Vagina (tissue), 2 donors: ENCODE measurements around the gene FGF19. TPM values are rescaled to one million over a fixed set of nuclear protein-coding genes. Genes with fewer than 3 reads are reported as not detected.

Experiments
- DNase-seq, 2 donors: peaks; one replicate each; pipeline ENCODE4 v3.0.0-alpha.2; 2017; ENCODE audit errors: extremely low spot score in 2 of 2
- H3K27ac ChIP-seq: fragments of 200-600 bp; sonication (generic); one replicate; pipeline ENCODE4 v1.5.1; 2019
- H3K27me3 ChIP-seq: fragments of 200-600 bp; sonication (generic); one replicate; pipeline ENCODE4 v1.5.1; 2019
- H3K36me3 ChIP-seq, 2 donors: fragments of 200-600 bp; sonication (generic); one replicate each; pipeline ENCODE4 v1.5.1; 2017 to 2019
- H3K4me1 ChIP-seq: fragments of 200-600 bp; sonication (generic); one replicate; pipeline ENCODE4 v1.5.1; 2019
- H3K4me3 ChIP-seq, 2 donors: fragments of 200-600 bp; sonication (generic); 1 replicate in 1 of 2; 2 replicates in 1 of 2; pipeline ENCODE4 v1.5.1; 2016 to 2019
- H3K9me3 ChIP-seq: fragments of 200-600 bp; sonication (generic); one replicate; pipeline ENCODE4 v1.5.1; 2019
- POLR2A ChIP-seq, 2 donors: fragments of 450-650 bp; IDR thresholded peaks; one replicate each; pipeline ENCODE4 v1.6.1; 2017; ENCODE audit warnings: antibody characterized with exemption in 2 of 2, mild to moderate bottlenecking in 2 of 2, moderate library complexity in 2 of 2
- POLR2AphosphoS5 ChIP-seq, 2 donors: sonication (generic); formaldehyde crosslinking; IDR thresholded peaks; one replicate each; pipeline ENCODE4 v1.9.0; 2017; ENCODE audit warnings: antibody characterized with exemption in 2 of 2, mild to moderate bottlenecking in 2 of 2, low read depth in 1 of 2; ENCODE audit not compliant: insufficient read depth in 1 of 2
- intact Hi-C: fragments of 100-400 bp; cut with DNase I; formaldehyde crosslinking; loops from one replicate; pipeline ENCODE4 v1.15.1; 2023
- total RNA-seq: library from RNA; depleted of rRNA; stranded (reverse); fragments of >200 nt; gene quantifications from one replicate; pipeline ENCODE4 v1.2.3, GENCODE V29; 2016
- TF ChIP-seq, protein P1 (sequence below), 3 experiments: fragments of 450-650 bp in 2 of 3; fragments of 200-600 bp in 1 of 3; sonication (generic) in 1 of 3; IDR thresholded peaks; one replicate each; pipeline ENCODE4 v1.5.1; 2017 to 2019; ENCODE audit warnings: antibody characterized with exemption in 3 of 3, mild to moderate bottlenecking in 2 of 3, moderate library complexity in 2 of 3

The FGF19 gene
- total RNA-seq, 1 donor from 2014 or later: not detected

DNA sequence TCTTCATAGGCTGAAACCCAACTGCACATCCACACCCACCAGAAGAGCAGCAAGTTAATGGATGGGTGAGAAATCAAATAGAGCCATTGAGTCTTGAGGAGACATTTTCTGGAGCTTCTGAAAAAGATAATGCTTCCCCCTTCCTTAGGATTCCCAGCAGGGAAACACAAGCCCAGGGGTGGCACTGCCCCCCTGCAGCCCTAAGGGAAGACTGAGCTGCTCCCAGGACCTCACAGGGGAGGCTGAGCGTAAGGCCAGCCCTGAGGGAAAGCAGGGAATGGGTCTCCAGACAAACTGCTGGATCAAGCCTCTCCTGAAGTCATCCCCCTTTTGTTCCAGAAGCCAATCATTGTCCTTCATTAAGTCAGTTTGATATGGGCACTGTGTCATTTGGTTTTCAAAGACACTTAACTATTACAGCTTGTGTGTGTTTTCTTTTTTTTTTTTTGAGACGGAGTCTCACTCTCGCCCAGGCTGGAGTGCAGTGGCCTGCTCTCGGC is 43.8 kb downstream of the FGF19 start:
- no peak overlapping the region for H3K4me3 ChIP-seq
- no peaks in the 10 kb centered on the region for H3K27me3 ChIP-seq
- H3K9me3 ChIP-seq: no peaks in the 10 kb centered on the region
- no peaks in the 10 kb centered on the region for H3K4me1 ChIP-seq
- intact Hi-C loops: no loop called here
- H3K36me3 ChIP-seq: peaks cover 0 to 6% of the 10 kb centered on the region in 2 donors
- DNase-seq: no peak
- TF ChIP-seq, protein P1, sequence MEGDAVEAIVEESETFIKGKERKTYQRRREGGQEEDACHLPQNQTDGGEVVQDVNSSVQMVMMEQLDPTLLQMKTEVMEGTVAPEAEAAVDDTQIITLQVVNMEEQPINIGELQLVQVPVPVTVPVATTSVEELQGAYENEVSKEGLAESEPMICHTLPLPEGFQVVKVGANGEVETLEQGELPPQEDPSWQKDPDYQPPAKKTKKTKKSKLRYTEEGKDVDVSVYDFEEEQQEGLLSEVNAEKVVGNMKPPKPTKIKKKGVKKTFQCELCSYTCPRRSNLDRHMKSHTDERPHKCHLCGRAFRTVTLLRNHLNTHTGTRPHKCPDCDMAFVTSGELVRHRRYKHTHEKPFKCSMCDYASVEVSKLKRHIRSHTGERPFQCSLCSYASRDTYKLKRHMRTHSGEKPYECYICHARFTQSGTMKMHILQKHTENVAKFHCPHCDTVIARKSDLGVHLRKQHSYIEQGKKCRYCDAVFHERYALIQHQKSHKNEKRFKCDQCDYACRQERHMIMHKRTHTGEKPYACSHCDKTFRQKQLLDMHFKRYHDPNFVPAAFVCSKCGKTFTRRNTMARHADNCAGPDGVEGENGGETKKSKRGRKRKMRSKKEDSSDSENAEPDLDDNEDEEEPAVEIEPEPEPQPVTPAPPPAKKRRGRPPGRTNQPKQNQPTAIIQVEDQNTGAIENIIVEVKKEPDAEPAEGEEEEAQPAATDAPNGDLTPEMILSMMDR (IDR thresholded peaks at IDR 0.05): no peak
- TF ChIP-seq POLR2A (IDR thresholded peaks at IDR 0.05) (no peak), POLR2AphosphoS5 (IDR thresholded peaks at IDR 0.05; ENCODE audit: insufficient read depth in 1 of 2, low read depth in 1 of 2) (no peak)
- H3K27ac ChIP-seq: no peak overlapping the region

DNA sequence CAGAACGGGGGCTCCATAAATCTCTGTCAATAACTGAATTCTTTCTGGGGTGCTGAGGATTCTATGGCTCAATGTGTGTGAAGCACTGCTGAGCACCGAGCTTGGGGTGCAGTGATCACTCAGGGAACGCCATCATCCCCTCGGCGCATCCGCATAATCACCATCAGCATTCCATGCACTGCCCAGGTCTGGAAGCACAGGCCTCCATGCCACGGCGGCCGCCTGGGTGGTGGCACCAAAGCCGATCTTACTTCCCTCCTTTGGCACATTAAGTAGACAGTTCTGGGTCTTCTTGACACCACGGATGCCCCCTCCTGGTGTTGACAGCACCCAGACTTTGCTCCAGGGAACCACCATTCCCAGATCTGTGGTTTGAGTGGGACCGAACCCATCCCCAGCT is 44.2 kb downstream of the FGF19 start:
- intact Hi-C loops: no loop called here
- peaks cover 0 to 1% of the 10 kb centered on the region in 2 donors for H3K36me3 ChIP-seq
- no peak overlapping the region for H3K4me3 ChIP-seq
- DNase-seq: no peak
- TF ChIP-seq, protein P1 (IDR thresholded peaks at IDR 0.05): no peak
- TF ChIP-seq POLR2A (IDR thresholded peaks at IDR 0.05): no peak
- no peak for TF ChIP-seq POLR2AphosphoS5 (IDR thresholded peaks at IDR 0.05; ENCODE audit: insufficient read depth in 1 of 2, low read depth in 1 of 2)
- H3K4me1 ChIP-seq: no peaks in the 10 kb centered on the region
- no peaks in the 10 kb centered on the region for H3K9me3 ChIP-seq
- H3K27me3 ChIP-seq: no peaks in the 10 kb centered on the region
- no peak overlapping the region for H3K27ac ChIP-seq

DNA sequence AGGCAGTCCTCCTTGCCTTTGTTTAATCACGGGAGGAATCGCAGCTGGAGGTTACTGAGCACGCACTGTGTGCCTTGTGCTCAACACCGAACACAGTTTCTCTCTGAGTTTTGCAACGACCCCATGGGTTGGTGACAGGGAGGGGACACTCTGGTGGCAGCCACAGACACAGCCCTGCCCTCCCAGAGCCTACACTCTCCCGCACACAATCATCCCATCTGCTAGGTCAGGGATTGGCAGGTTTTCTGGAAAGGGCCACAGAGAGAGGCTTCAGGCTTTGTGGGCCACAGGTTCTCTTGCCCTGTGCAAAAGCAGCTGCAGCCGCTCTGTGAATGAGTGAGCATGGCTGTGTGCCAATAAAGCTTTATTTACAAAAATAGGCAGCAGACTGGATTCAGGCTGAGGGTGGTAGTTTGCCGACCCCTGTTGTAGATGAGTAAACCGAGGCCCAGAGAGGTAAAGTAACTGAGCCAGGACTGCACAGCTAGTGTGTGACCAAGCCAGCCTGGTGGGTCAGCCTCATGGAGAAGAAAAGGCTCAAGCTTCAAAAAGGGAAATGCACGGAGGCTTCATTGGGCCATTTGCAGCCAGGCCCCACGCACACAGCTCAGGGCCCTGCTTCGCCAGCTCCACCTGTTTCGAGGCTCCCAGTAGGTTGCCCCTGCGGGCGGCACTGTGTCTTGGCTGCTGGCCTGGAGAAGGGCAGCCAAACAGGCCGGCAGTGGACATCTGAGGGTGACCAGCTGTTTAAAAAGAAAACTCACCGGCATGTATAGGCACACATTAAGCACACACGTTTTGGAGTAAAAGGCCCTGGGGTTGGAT is 45.0 kb downstream of the FGF19 start:
- intact Hi-C loops: no loop called here
- H3K27ac ChIP-seq: no peak overlapping the region
- no peak for DNase-seq
- TF ChIP-seq, protein P1 (IDR thresholded peaks at IDR 0.05): no peak
- TF ChIP-seq POLR2AphosphoS5 (IDR thresholded peaks at IDR 0.05; ENCODE audit: insufficient read depth in 1 of 2, low read depth in 1 of 2): no peak
- TF ChIP-seq POLR2A (IDR thresholded peaks at IDR 0.05): no peak
- peaks cover 0 to 2% of the 10 kb centered on the region in 2 donors for H3K36me3 ChIP-seq
- no peaks in the 10 kb centered on the region for H3K4me1 ChIP-seq
- no peaks in the 10 kb centered on the region for H3K9me3 ChIP-seq
- no peak overlapping the region for H3K4me3 ChIP-seq
- H3K27me3 ChIP-seq: no peaks in the 10 kb centered on the region

DNA sequence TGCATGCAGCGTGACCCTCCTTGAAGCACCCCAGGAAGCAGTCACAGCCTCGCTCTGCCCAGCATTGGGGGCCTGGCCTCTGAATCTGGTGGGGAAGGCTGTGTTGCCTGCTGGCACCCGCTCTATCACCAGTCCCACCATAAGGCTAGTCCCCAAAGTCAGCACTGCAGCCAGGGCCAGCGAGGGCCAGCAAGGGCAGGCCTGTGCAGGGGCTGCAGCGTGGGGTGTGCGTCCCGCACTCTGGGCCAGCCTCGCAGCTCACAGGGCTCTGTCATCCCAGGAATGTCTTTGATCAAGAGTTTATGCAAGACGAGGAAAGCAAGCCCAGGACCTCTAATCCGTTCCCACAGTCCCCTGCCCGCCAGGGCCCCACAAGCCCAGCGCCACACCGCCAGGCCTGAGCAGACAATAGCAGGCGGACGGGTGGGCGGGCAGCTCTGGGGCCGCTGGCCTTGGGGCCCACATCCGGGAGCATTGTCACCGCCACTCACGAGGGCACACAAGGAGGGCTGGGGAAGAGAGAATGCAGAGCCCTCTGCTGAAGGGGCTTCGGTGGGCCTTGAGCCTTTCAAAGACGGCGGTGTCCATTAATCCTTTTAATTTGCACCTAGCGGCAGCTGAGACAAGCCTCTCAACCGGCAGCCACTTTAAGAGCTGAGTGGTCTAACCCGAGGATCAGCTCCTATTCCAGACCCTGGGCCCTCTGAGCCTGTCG is 45.8 kb downstream of the FGF19 start:
- intact Hi-C loops: no loop called here
- H3K27me3 ChIP-seq: no peaks in the 10 kb centered on the region
- no peak overlapping the region for H3K4me3 ChIP-seq
- TF ChIP-seq POLR2AphosphoS5 (IDR thresholded peaks at IDR 0.05; ENCODE audit: insufficient read depth in 1 of 2, low read depth in 1 of 2): no peak
- no peak for TF ChIP-seq POLR2A (IDR thresholded peaks at IDR 0.05)
- TF ChIP-seq, protein P1 (IDR thresholded peaks at IDR 0.05): no peak
- no peak overlapping the region for H3K27ac ChIP-seq
- peaks cover 0 to 7% of the 10 kb centered on the region in 2 donors for H3K36me3 ChIP-seq
- H3K9me3 ChIP-seq: no peaks in the 10 kb centered on the region
- no peak for DNase-seq
- no peaks in the 10 kb centered on the region for H3K4me1 ChIP-seq
